NCI-H2196 treated with DMSO at 0.1 percent for 48 hours (cell line): ENCODE results near the gene CCDC59.

Experiments
- DNase-seq: peaks from one replicate; lab custom pipeline; 2025; ENCODE audit not compliant: unreplicated experiment; lab: John Stamatoyannopoulos, UW

The CCDC59 gene

DNA sequence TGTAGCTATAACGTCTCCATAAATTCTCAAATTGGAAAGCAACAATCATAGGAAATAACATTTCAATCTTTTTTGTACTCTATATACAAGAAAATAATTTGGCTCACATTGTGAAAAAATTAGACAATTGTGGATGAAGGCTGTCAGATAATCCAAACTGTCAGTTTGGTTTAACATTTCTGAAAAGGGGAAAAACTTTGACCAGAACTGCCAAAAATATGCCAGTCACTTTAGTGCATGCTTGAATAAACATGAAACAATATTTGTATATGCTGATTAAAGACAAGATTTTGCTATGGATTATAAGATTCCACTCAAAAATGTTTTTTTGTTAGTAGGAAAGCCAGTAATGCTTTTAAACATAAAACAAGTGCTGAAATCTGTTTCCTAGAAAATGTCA is 38.9 kb downstream of the CCDC59 start:
- no peak for DNase-seq

DNA sequence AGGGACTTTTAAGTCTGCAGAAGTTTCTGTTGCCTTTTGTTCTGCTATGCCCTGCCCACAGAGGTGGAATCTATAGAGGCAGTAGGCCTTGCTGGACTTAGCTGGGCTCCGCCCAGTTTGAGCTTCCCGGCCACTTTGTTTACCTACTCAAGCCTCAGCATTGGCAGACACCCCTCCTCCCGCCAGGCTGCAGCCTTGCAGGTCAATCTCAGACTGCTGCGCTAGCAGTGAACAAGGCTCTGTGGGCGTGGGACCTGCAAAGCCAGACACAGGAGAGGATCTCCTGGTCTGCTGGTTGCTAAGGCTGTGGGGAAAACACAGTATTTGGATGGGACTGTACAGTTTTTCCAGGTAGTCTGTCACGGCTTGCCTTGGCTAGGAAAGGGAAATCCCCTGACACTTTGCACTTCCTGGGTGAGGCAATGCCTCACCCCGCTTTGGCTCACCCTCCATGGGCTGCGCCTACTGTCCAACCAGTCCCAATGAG is 43.7 kb downstream of the CCDC59 start:
- DNase-seq, result no peak
